COLO829 (cell line): ENCODE data around the gene TRIM9.

Source experiments
- DNase-seq: peaks from one replicate; pipeline ENCODE4 v3.0.0; 2012; ENCODE audit warnings: low spot score

Gene TRIM9

DNA sequence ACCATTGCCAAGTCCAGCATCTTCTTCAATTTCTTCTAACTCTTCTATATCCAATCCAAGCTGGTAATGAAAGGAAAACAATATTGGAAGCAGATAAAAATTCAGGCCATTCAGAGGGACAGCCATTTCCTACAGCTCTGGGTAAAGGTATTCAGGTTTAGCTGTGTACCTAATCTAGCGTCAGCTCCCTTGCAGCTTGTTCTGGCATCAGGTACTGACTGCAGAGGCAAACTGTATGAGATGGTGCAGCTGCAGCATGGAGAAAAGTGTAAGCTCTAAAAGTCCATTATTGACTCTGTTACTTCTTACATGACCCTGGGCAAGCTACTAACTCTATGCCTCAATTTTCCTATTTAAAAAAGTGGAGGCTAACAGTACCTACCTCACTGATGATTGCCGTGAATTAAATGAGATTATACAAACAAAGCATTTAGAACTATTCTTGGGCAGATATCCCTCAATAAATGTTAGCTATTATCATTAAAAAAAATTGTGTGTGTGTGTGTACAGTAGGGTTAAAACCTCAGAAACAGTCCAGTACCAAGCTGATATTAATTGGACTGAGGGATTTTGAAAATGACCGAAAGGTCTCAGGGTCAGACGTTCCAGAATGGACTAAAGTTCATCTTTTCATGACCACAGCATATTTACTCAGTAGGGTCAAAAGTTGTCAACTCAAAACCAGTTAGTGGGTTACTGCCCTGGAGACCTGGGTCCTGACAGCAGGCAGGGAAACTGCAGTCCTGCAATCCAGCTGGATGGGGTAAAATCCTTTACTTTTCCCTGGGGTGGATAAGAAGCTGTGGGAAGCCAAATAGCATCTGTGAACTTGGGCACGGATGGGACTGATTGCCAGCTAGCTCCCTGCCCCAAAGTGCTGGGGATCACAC, 159.5 kb downstream of the TRIM9 start:
- no peak for DNase-seq

DNA sequence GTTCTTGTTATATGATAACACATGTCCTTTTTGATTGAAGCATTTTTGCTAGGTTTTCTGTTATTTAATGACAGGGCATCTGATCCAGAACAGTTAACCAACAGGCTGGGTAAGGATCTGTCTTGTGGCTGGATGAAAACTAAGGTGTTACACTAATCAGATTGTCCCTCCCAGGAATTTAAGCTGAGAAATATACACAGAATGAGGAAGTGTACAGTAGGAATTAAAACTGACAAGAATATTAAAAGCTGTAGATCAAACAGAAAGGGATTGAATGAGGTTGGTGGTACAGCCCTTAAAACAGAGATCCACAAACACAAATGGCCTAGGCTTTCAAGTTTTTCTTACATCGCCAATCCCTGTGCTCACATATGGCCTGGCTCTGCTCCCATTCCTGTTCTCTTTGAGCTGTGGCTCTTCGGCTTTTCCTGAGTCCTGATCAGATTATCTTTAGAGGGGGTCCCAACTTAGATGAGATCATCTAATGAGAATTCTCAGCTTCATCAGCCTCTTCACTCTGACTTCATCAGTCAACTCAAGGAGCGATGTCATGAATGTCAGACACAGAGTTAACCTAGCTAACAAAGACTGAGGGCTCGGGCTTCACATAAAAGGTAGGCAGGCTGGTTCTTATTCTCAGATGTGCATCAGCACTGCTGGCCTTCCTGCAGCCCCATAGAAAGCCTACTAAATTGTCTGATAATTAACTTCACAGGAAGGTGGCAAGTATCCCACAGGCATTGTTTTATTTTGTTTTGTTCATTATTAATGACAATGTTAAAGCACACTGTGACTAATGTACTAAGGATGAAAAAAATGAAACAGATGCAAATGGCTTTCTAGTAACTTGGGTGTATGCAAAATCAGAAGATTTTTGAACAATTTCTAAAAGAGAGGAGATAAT, 162.1 kb downstream of the TRIM9 start:
- no peak for DNase-seq

DNA sequence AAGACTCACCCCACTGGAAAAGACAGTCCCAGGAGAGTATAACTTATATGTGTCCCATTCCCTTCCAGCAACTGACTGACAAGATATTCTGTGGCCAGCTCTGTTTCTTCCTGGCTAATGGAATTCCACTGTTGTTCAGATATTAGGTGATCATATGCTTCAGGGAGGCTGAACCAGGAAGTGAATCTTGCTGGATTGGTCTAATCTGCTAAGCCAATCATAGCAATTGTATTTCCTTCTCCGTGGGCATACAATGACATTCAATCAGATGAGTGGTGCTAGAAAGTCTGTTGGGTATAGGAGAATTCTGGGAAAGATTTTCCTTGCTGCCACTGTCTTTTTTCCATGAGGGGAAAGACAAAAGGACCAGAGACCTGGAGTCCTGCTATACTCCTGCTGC, 162.7 kb downstream of the TRIM9 start:
- no peak for DNase-seq

DNA sequence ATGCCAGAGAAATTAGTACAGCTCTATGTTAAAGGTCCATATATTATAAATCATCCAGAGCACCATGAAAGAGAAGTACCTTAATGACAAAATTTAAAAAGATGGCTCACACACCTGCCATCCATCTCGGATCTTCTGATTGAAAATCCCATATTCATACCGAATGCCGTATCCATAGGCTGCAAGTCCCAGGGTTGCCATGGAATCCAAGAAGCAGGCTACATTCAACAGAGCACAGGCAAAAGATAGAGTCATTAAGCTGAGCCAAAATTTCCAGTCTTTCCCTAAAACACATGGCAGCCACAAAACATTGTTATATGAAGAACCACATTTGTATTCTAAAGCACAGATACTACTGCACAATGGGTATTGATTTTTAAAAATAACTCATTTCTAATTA, 163.3 kb downstream of the TRIM9 start:
- no peak for DNase-seq

DNA sequence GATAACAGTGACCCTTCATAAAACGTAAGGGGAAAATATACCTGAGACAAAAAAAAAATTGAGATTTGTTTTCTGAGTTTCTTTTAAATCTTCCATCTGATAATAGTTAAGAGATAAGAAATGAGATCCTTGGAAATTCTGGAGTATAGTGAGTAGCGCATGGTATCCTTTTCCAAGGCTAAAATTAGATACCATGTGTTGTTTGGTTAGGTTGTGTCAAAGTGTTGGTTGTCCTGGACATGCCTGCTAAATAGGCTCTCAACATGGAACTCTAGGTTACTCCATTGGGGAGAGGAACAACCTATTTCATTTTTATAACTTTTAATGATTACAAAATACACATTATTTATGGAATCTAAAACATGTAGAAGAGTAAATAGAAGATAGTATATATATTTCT, 165.4 kb downstream of the TRIM9 start:
- no peak for DNase-seq

DNA sequence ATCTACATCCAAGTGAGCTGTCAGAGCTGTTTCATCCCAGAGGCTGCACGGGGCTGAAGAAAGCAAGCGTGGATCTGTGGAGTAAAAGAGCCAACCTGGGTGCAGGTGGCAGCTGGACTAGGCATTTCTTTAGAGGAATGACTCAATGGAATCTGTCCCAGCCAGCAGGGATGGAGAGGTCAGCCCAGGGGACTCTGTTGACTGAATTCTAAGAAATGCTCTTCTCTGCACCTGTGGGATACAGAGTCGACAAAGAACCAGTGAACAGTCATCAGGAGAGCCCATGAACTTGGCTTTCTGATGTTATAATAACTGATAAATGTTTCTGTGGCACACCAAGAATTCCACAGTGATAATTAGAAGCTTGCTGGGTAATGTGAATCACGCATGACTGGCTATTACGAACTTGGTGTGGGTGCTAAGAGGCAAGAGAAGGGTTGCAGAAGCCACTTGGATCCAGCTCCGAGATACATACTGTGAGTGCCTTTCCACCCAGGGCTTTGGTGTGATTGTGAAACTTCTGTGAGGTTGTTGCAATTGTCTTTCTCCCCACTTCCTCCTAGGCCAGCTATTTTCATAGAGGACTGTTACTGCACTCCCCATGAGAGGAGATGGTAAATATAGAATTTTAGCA, 166.8 kb downstream of the TRIM9 start:
- no peak for DNase-seq

DNA sequence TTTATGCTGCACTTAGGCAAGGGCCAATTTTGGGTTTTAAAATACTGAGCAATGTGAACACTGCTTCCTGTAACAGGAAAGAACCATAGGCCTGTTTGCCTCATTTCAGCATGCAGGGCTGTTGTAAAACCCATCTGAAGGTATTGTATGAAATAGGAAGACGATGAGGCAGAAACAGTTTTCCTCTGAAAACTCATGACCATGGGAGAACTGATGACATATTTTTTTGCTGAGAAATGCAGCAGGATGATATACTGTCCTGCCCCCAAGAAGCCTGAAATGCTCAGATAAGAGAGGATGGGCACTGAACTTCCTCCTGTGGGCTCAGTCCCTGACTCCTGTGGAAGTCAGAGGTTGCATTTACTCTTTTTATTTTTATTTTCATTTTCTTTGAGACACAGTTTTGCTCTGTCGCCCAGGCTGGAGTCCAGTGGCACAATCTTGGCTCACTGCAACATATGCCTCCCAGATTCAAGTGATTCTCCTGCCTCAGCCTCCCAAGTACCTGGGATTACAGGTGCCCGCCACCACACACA, 168.0 kb downstream of the TRIM9 start:
- no peak for DNase-seq
